ENCODE results near the gene AFDN.

AFDN gene

GRCh38 chr6:167858086-167858591 lies 31.4 kb downstream of the AFDN start:
- no peaks in the 10 kb centered on the region for H3F3A ChIP-seq (ENCODE audit: insufficient read depth, low read length)
- H3K27ac ChIP-seq (ENCODE audit: low read length) = no peak overlapping the region
- H3K27me3 ChIP-seq (replicated peaks; ENCODE audit: insufficient read depth, low read length) = no peaks in the 10 kb centered on the region
- H3K79me2 ChIP-seq (ENCODE audit: low read length) = 0 out of 2 replicates have a peak, but pooled peaks cover 3% of the 10 kb centered on the region
- H3K4me2 ChIP-seq (ENCODE audit: low read depth, low read length) = no peak overlapping the region
- TF ChIP-seq EZH2 (optimal IDR thresholded peaks at IDR 0.05; ENCODE audit: low read depth, low read length) = no peak
- no peak for TF ChIP-seq EZH2phosphoT487 (IDR thresholded peaks at IDR 0.05; ENCODE audit: low read length)
- no peak for TF ChIP-seq CTCF (IDR thresholded peaks at IDR 0.05; ENCODE audit: low read length)
- no peaks in the 10 kb centered on the region for H4K20me1 ChIP-seq (ENCODE audit: insufficient read depth, low read length)
- no peaks in the 10 kb centered on the region for H3K9me2 ChIP-seq (replicated peaks; ENCODE audit: insufficient read depth, low read length)
- H3K36me3 ChIP-seq (replicated peaks; ENCODE audit: insufficient read depth, low read length) = no peaks in the 10 kb centered on the region
- no peaks in the 10 kb centered on the region for H3K9me3 ChIP-seq (replicated peaks; ENCODE audit: insufficient read depth, low read length)
- H2AFZ ChIP-seq (ENCODE audit: low read length) = no peak overlapping the region
- no peak overlapping the region for H3K9ac ChIP-seq (ENCODE audit: low read length)
- no peaks in the 10 kb centered on the region for H3K4me1 ChIP-seq (ENCODE audit: low read length)
- no peak overlapping the region for H3K4me3 ChIP-seq (ENCODE audit: low read length)
- DNase-seq = no peak

- H3K79me2 ChIP-seq (ENCODE audit: low read length) = 0 out of 2 replicates have a peak, but pooled peaks cover 3% of the 10 kb centered on the region
- H3K4me2 ChIP-seq (ENCODE audit: low read depth, low read length) = no peak overlapping the region
- no peak for DNase-seq
- no peak overlapping the region for H3K4me3 ChIP-seq (ENCODE audit: low read length)
- no peaks in the 10 kb centered on the region for H3K9me3 ChIP-seq (replicated peaks; ENCODE audit: insufficient read depth, low read length)
- H2AFZ ChIP-seq (ENCODE audit: low read length) = no peak overlapping the region
- no peaks in the 10 kb centered on the region for H3F3A ChIP-seq (ENCODE audit: insufficient read depth, low read length)
- H3K36me3 ChIP-seq (replicated peaks; ENCODE audit: insufficient read depth, low read length) = no peaks in the 10 kb centered on the region
- H3K9me2 ChIP-seq (replicated peaks; ENCODE audit: insufficient read depth, low read length) = no peaks in the 10 kb centered on the region
- H3K9ac ChIP-seq (ENCODE audit: low read length) = no peak overlapping the region
- H3K4me1 ChIP-seq (ENCODE audit: low read length) = no peaks in the 10 kb centered on the region
- TF ChIP-seq EZH2phosphoT487 (IDR thresholded peaks at IDR 0.05; ENCODE audit: low read length) = no peak
- TF ChIP-seq CTCF (IDR thresholded peaks at IDR 0.05; ENCODE audit: low read length) = no peak
- TF ChIP-seq EZH2 (optimal IDR thresholded peaks at IDR 0.05; ENCODE audit: low read depth, low read length) = no peak
- H4K20me1 ChIP-seq (ENCODE audit: insufficient read depth, low read length) = no peaks in the 10 kb centered on the region
- H3K27me3 ChIP-seq (replicated peaks; ENCODE audit: insufficient read depth, low read length) = no peaks in the 10 kb centered on the region
- no peak overlapping the region for H3K27ac ChIP-seq (ENCODE audit: low read length)
Observed at GRCh38 chr6:167858842-167859664, 32.3 kb downstream of the AFDN start.

GRCh38 chr6:167860550-167861226 lies 34.0 kb downstream of the AFDN start:
- H3K36me3 ChIP-seq (replicated peaks; ENCODE audit: insufficient read depth, low read length) = no peaks in the 10 kb centered on the region
- H2AFZ ChIP-seq (ENCODE audit: low read length) = no peak overlapping the region
- TF ChIP-seq EZH2 (optimal IDR thresholded peaks at IDR 0.05; ENCODE audit: low read depth, low read length) (no peak), CTCF (IDR thresholded peaks at IDR 0.05; ENCODE audit: low read length) (no peak), EZH2phosphoT487 (IDR thresholded peaks at IDR 0.05; ENCODE audit: low read length) (no peak)
- no peak overlapping the region for H3K4me2 ChIP-seq (ENCODE audit: low read depth, low read length)
- H3F3A ChIP-seq (ENCODE audit: insufficient read depth, low read length) = no peaks in the 10 kb centered on the region
- H3K9me3 ChIP-seq (replicated peaks; ENCODE audit: insufficient read depth, low read length) = no peaks in the 10 kb centered on the region
- H3K27ac ChIP-seq (ENCODE audit: low read length) = no peak overlapping the region
- no peak for DNase-seq
- H4K20me1 ChIP-seq (ENCODE audit: insufficient read depth, low read length) = no peaks in the 10 kb centered on the region
- no peak overlapping the region for H3K4me3 ChIP-seq (ENCODE audit: low read length)
- H3K79me2 ChIP-seq (ENCODE audit: low read length) = no peaks in the 10 kb centered on the region
- no peak overlapping the region for H3K9ac ChIP-seq (ENCODE audit: low read length)
- H3K27me3 ChIP-seq (replicated peaks; ENCODE audit: insufficient read depth, low read length) = no peaks in the 10 kb centered on the region
- H3K4me1 ChIP-seq (ENCODE audit: low read length) = no peaks in the 10 kb centered on the region
- H3K9me2 ChIP-seq (replicated peaks; ENCODE audit: insufficient read depth, low read length) = no peaks in the 10 kb centered on the region

Measured in MM.1S (cell line).